CD14-positive monocyte (primary cell): ENCODE data around the gene DTX4. TPM values are rescaled to one million over a fixed set of nuclear protein-coding genes. Genes with fewer than 3 reads are reported as not detected.
A peak's percentile ranks its signal among the peaks of the same experiment; 100 is the strongest.

Experiments
- DNase-seq, 3 donors: peaks; one replicate each; pipeline ENCODE4 v3.0.0-alpha.2; 2011 to 2022
- H2AFZ ChIP-seq: 2 replicates; pipeline ENCODE4 v1.6.0; 2012; ENCODE audit warnings: mild to moderate bottlenecking, low read depth, low read length, inconsistent platforms; ENCODE audit not compliant: insufficient read depth, poor library complexity, severe bottlenecking
- H3K27ac ChIP-seq, 2 donors: 1 replicate in 1 of 2; 2 replicates in 1 of 2; pipeline ENCODE4 v1.5.1; 2012 to 2013; ENCODE audit warnings: low read length in 2 of 2, control low read depth in 1 of 2, inconsistent platforms in 1 of 2, low read depth in 1 of 2, mild to moderate bottlenecking in 1 of 2
- H3K27me3 ChIP-seq, 2 donors: one replicate each; pipeline versions ENCODE4 v1.6.0 to v1.6.1; 2011 to 2013; ENCODE audit warnings: low read length in 2 of 2; ENCODE audit not compliant: control insufficient read depth in 2 of 2, insufficient read depth in 2 of 2
- H3K36me3 ChIP-seq, 2 donors: replicated peaks in 1 of 2; 1 replicate in 1 of 2; 2 replicates in 1 of 2; pipeline versions ENCODE4 v1.5.1 to v1.6.1; 2012 to 2013; ENCODE audit warnings: low read length in 2 of 2, control low read depth in 1 of 2, inconsistent platforms in 1 of 2, mild to moderate bottlenecking in 1 of 2; ENCODE audit not compliant: insufficient read depth in 2 of 2, control insufficient read depth in 1 of 2
- H3K4me1 ChIP-seq, 2 donors: 1 replicate in 1 of 2; 2 replicates in 1 of 2; pipeline versions ENCODE4 v1.5.1 to v1.6.1; 2012 to 2013; ENCODE audit warnings: low read length in 2 of 2, control low read depth in 1 of 2, inconsistent platforms in 1 of 2, mild to moderate bottlenecking in 1 of 2, moderate library complexity in 1 of 2; ENCODE audit not compliant: insufficient read depth in 2 of 2, control insufficient read depth in 1 of 2
- H3K4me2 ChIP-seq: replicated peaks from 2 replicates; pipeline ENCODE3; 2012; ENCODE audit warnings: low read length, moderate library complexity, mild to moderate bottlenecking; ENCODE audit not compliant: poor library complexity, severe bottlenecking; ENCODE audit errors: extremely low read depth
- H3K4me3 ChIP-seq, 3 experiments: fragments of 200-600 bp in 1 of 3; sonication (generic) in 1 of 3; replicated peaks in 1 of 3; 1 replicate in 2 of 3; 2 replicates in 1 of 3; pipeline ENCODE4 v1.5.1; 2011 to 2013; ENCODE audit warnings: low read length in 3 of 3, mild to moderate bottlenecking in 3 of 3, control low read depth in 2 of 3, low read depth in 2 of 3, inconsistent platforms in 1 of 3, moderate library complexity in 1 of 3
- H3K79me2 ChIP-seq: 2 replicates; pipeline ENCODE4 v1.6.0; 2012; ENCODE audit warnings: mild to moderate bottlenecking, control low read depth, inconsistent platforms, low read length, moderate library complexity; ENCODE audit not compliant: insufficient read depth
- H3K9ac ChIP-seq: 2 replicates; pipeline ENCODE4 v1.6.0; 2017; ENCODE audit warnings: low read length, mild to moderate bottlenecking; ENCODE audit not compliant: insufficient read depth, poor library complexity, severe bottlenecking
- H3K9me3 ChIP-seq, 2 donors: replicated peaks in 1 of 2; 1 replicate in 1 of 2; 2 replicates in 1 of 2; pipeline versions ENCODE4 v1.5.1 to v1.6.1; 2012 to 2013; ENCODE audit warnings: low read length in 2 of 2, control low read depth in 1 of 2; ENCODE audit not compliant: control insufficient read depth in 1 of 2, insufficient read depth in 1 of 2
- H4K20me1 ChIP-seq: 2 replicates; pipeline ENCODE4 v1.6.0; 2012; ENCODE audit warnings: mild to moderate bottlenecking, low read length, control low read depth, moderate library complexity; ENCODE audit not compliant: insufficient read depth
- H3K27ac Mint-ChIP-seq, 7 donors: one replicate each; pipeline ENCODE4 v1.8.0; 2020; ENCODE audit warnings: mild to moderate bottlenecking in 7 of 7, mixed read lengths in 7 of 7, moderate library complexity in 6 of 7, inconsistent platforms in 2 of 7
- H3K27me3 Mint-ChIP-seq, 3 donors: one replicate each; pipeline ENCODE4 v1.8.0; 2021 to 2022; ENCODE audit warnings: low read depth in 3 of 3, mild to moderate bottlenecking in 3 of 3, mixed read lengths in 3 of 3, moderate library complexity in 3 of 3, inconsistent platforms in 1 of 3
- H3K36me3 Mint-ChIP-seq, 2 donors: one replicate each; pipeline ENCODE4 v1.8.0; 2020; ENCODE audit warnings: mixed read lengths in 2 of 2, inconsistent platforms in 1 of 2, mild to moderate bottlenecking in 1 of 2
- H3K4me1 Mint-ChIP-seq: one replicate; pipeline ENCODE4 v1.8.0; 2020; ENCODE audit warnings: mild to moderate bottlenecking, mixed read lengths
- H3K4me3 Mint-ChIP-seq, 2 donors: one replicate each; pipeline ENCODE4 v1.8.0; 2020; ENCODE audit warnings: mild to moderate bottlenecking in 2 of 2, mixed read lengths in 2 of 2, moderate library complexity in 1 of 2
- H3K9me3 Mint-ChIP-seq, 7 donors: one replicate each; pipeline ENCODE4 v1.8.0; 2020 to 2022; ENCODE audit warnings: mixed read lengths in 7 of 7, mild to moderate bottlenecking in 6 of 7, moderate library complexity in 6 of 7, inconsistent platforms in 2 of 7
- WGBS: methylation state at CpG from one replicate; pipeline ENCODE4 v1.1.5; 2013; ENCODE audit warnings: missing lambda C conversion rate; ENCODE audit not compliant: insufficient coverage; 5-methylcytosine and 5-hydroxymethylcytosine counted together
- intact Hi-C, 2 donors: fragments of 100-400 bp; cut with micrococcal nuclease; formaldehyde crosslinking; loops; one replicate each; pipeline versions ENCODE4 v1.15.0 to v1.15.1; 2023
- polyA plus RNA-seq, 3 donors: library from polyadenylated mRNA; depleted of rRNA in 1 of 3; unstranded in 2 of 3; stranded (reverse) in 1 of 3; fragments of 300-500 nt in 2 of 3; fragments of >200 nt in 1 of 3; fragmentation: Illumina TruSeq in 2 of 3; gene quantifications; 1 replicate in 2 of 3; 2 replicates in 1 of 3; pipeline ENCODE4 v1.2.3, GENCODE V29; 2012 to 2021
- TF ChIP-seq, protein P1 (sequence below): fragments of 200-600 bp; IDR thresholded peaks from one replicate; pipeline ENCODE4 v1.8.0; 2022; ENCODE audit warnings: antibody characterized with exemption, mild to moderate bottlenecking

The DTX4 gene
- polyA plus RNA-seq, 3 donors = 0.96 to 1.9 (median 1.1) TPM

DNA sequence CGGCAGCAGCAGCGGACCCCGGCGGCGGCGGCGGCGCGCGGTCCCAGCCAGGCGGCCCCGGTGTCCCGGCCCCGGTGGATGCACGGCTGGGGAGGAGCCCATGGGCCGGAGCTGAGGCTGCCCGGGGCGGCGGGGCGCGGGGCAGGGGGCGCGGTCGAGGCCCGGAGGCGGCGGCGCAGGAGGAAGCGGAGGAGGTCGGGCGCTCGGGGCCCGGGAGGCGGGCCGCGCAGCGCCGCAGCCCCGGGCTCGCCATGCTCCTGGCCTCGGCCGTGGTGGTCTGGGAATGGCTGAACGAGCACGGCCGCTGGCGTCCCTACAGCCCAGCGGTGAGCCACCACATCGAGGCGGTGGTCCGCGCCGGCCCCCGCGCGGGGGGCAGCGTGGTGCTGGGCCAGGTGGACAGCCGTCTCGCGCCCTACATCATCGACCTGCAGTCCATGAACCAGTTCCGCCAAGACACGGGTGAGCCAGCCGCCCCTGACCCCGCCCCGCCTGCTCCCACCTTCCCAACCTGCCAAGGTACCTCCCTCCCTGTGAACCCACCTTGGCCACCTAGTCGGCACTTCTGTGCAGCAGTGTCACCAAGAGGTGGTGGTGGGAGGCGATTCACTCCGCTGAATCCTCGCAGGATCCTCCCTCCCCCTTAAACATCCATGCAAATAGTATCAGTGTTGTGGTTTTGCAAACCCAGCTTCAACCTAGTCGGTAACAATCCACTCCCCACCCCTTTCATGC, 580 bp downstream of the DTX4 start:
- Histone ChIP-seq H2AFZ (peak overlapping the region; percentile 75), H3K27ac (peak overlapping the region in 1 of 2 donors; percentile 71)

More for the DNA sequence above, 580 bp downstream of the DTX4 start:
- Histone ChIP-seq H3K9me3 (no peaks in the 10 kb centered on the region), H3K36me3 (no peaks in the 10 kb centered on the region), H3K27me3 (peaks cover 0 to 9% of the 10 kb centered on the region in 2 donors), H4K20me1 (peaks cover 11% of the 10 kb centered on the region), H3K4me3 (peak overlapping the region; percentile 65 to 82 (median 67)), H3K4me1 (peaks cover 14 to 17% of the 10 kb centered on the region in 2 donors), H3K9ac (peak overlapping the region; percentile 41), H3K4me2 (peak overlapping the region; percentile 83), H3K79me2 (peaks cover 5% of the 10 kb centered on the region)
- WGBS = 0% methylated on average over 60 of the region's 70 CpGs
- TF ChIP-seq, protein P1, sequence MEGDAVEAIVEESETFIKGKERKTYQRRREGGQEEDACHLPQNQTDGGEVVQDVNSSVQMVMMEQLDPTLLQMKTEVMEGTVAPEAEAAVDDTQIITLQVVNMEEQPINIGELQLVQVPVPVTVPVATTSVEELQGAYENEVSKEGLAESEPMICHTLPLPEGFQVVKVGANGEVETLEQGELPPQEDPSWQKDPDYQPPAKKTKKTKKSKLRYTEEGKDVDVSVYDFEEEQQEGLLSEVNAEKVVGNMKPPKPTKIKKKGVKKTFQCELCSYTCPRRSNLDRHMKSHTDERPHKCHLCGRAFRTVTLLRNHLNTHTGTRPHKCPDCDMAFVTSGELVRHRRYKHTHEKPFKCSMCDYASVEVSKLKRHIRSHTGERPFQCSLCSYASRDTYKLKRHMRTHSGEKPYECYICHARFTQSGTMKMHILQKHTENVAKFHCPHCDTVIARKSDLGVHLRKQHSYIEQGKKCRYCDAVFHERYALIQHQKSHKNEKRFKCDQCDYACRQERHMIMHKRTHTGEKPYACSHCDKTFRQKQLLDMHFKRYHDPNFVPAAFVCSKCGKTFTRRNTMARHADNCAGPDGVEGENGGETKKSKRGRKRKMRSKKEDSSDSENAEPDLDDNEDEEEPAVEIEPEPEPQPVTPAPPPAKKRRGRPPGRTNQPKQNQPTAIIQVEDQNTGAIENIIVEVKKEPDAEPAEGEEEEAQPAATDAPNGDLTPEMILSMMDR = no peak
- Mint-ChIP-seq H3K27ac (peak overlapping the region in 3 of 7 donors; percentile 21 to 66 (median 27)), H3K36me3 (peaks cover 9% of the 10 kb centered on the region in 2 donors), H3K9me3 (peaks cover 0 to 4% (median 0%) of the 10 kb centered on the region in 7 donors), H3K4me1 (peaks cover 20% of the 10 kb centered on the region), H3K27me3 (peaks cover 15 to 21% (median 20%) of the 10 kb centered on the region in 3 donors), H3K4me3 (peak overlapping the region; percentile 90 to 97)
- peak in 1 of 3 donors; percentile 22 for DNase-seq
- intact Hi-C loops = loop anchor here (2.0 to 5.0 kb wide), 4 partner anchors 35 to 260 kb away; no protein-coding TSS in a partner anchor
